GM12878 (cell line): ENCODE data around the gene SLC2A9.

Experiments
- ASH2L ChIP-seq: fragments of 300-600, 200-600 bp; sonication (generic); IDR thresholded peaks from 2 replicates; pipeline ENCODE4 v1.6.1; 2017; ENCODE audit warnings: low read depth, mild to moderate bottlenecking, borderline replicate concordance
- ATF3 ChIP-seq: IDR thresholded peaks from 2 replicates; pipeline ENCODE4 v1.6.1; 2011; ENCODE audit warnings: low read depth, mild to moderate bottlenecking, low read length, moderate library complexity, borderline replicate concordance; ENCODE audit errors: extremely low read depth
- CTCF ChIP-seq, 3 experiments: IDR thresholded peaks in 2 of 3; conservative IDR thresholded peaks in 1 of 3; 2 replicates each; pipeline ENCODE4 v1.5.1; 2011; ENCODE audit warnings: low read depth in 3 of 3, low read length in 3 of 3, mild to moderate bottlenecking in 3 of 3, control low read depth in 2 of 3, moderate library complexity in 2 of 3, inconsistent platforms in 1 of 3, mixed read lengths in 1 of 3; ENCODE audit not compliant: control insufficient read depth in 2 of 3, insufficient read depth in 1 of 3; ENCODE audit errors: extremely low read depth in 1 of 3
- DPF2 ChIP-seq: fragments of 450-650 bp; IDR thresholded peaks from 2 replicates; pipeline ENCODE4 v1.6.1; 2017; ENCODE audit warnings: mild to moderate bottlenecking
- EGR1 ChIP-seq, 2 experiments: IDR thresholded peaks; 1 replicate in 1 of 2; 2 replicates in 1 of 2; pipeline ENCODE4 v1.6.1; 2011 to 2012; ENCODE audit warnings: low read depth in 2 of 2, low read length in 2 of 2, borderline replicate concordance in 1 of 2, mild to moderate bottlenecking in 1 of 2, moderate library complexity in 1 of 2
- GABPA ChIP-seq: IDR thresholded peaks from 2 replicates; pipeline ENCODE4 v1.6.1; 2014; ENCODE audit warnings: antibody characterized with exemption, low read depth, mild to moderate bottlenecking, inconsistent platforms
- IKZF2 ChIP-seq, 2 experiments: fragments of 450-650 bp; IDR thresholded peaks; 2 replicates each; pipeline ENCODE4 v1.6.1; 2017; ENCODE audit warnings: mild to moderate bottlenecking in 2 of 2, moderate library complexity in 2 of 2
- IRF3 ChIP-seq: fragments of 450-650 bp; IDR thresholded peaks from 2 replicates; pipeline ENCODE4 v1.6.1; 2014; ENCODE audit warnings: mild to moderate bottlenecking
- KDM1A ChIP-seq: fragments of 200-600 bp; sonication (generic); IDR thresholded peaks from 2 replicates; pipeline ENCODE4 v1.6.1; 2016; ENCODE audit warnings: borderline replicate concordance
- POLR2A ChIP-seq: IDR thresholded peaks from 2 replicates; pipeline ENCODE4 v1.6.1; 2011; ENCODE audit warnings: low read depth, mild to moderate bottlenecking, low read length
- SMAD1 ChIP-seq: fragments of 450-650 bp; IDR thresholded peaks from 2 replicates; pipeline ENCODE4 v1.6.1; 2018; ENCODE audit warnings: mild to moderate bottlenecking, low read depth; ENCODE audit not compliant: partially characterized antibody
- TARDBP ChIP-seq: IDR thresholded peaks from 2 replicates; pipeline ENCODE4 v1.6.1; 2016; ENCODE audit warnings: borderline replicate concordance

DNA sequence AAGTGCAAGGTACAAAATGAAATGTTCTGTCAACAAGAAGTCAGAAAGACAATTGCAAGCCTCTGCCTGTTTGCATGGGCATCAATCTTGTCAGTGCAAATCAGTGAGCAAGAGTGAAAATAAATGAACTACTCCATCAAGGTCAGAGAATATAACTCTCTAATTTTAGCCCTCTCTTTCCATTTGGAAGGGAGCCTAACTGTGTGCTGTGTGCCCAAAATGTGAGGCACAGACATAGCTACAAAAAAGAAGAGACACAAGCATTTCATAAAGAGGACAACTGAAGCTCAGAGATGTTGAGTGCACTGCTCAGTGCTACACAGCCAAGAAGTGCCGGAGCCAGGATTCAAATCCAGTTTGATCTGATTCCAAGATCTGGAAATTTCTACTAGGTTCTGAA is 114.3 kb downstream of the SLC2A9 start:
- TF ChIP-seq DPF2, result no peak
- no peak for TF ChIP-seq IRF3
- no peak for TF ChIP-seq GABPA
- TF ChIP-seq POLR2A, result no peak
- TF ChIP-seq CTCF (IDR thresholded peaks at IDR 0.05 in 2 of 3, conservative IDR thresholded peaks at IDR 0.05 in 1 of 3; ENCODE audit: control insufficient read depth in 2 of 3, extremely low read depth in 1 of 3, insufficient read depth in 1 of 3, low read depth in 3 of 3, low read length in 3 of 3), result no peak
- TF ChIP-seq SMAD1, result no peak
- no peak for TF ChIP-seq ASH2L
- TF ChIP-seq IKZF2 (IDR thresholded peaks at IDR 0.05), result no peak
- TF ChIP-seq ATF3, result no peak
- no peak for TF ChIP-seq EGR1 (IDR thresholded peaks at IDR 0.05; ENCODE audit: borderline replicate concordance in 1 of 2, low read depth in 2 of 2, low read length in 2 of 2)
- TF ChIP-seq TARDBP, result no peak
- no peak for TF ChIP-seq KDM1A
